Transverse colon (tissue), 3 donors: ENCODE measurements around the gene CLDN6.

ENCODE experiments used
- CTCF ChIP-seq, 5 experiments: fragments of 200-600 bp in 3 of 5; fragments of 450-650 bp in 2 of 5; sonication (generic) in 3 of 5; IDR thresholded peaks; 1 replicate in 2 of 5; 2 replicates in 3 of 5; pipeline ENCODE4 v1.5.1; 2016 to 2017; ENCODE audit warnings: antibody characterized with exemption in 5 of 5, inconsistent platforms in 3 of 5, mild to moderate bottlenecking in 2 of 5, moderate library complexity in 1 of 5
- POLR2A ChIP-seq: fragments of 450-650 bp; IDR thresholded peaks from one replicate; pipeline ENCODE4 v1.6.1; 2016; ENCODE audit warnings: antibody characterized with exemption, mild to moderate bottlenecking, moderate library complexity

GRCh38 chr16:2987286-2987685 lies 30.7 kb downstream of the CLDN6 start:
- no peak for TF ChIP-seq CTCF (IDR thresholded peaks at IDR 0.05)
- TF ChIP-seq POLR2A = no peak
